Uterus (tissue), 2 donors: ENCODE data around the gene FPR1.

ENCODE experiments used
- CTCF ChIP-seq, 4 experiments: fragments of 200-600 bp in 2 of 4; fragments of 450-650 bp in 2 of 4; sonication (generic) in 2 of 4; IDR thresholded peaks; one replicate each; pipeline ENCODE4 v1.5.1; 2016 to 2019; ENCODE audit warnings: antibody characterized with exemption in 4 of 4, mild to moderate bottlenecking in 2 of 4, moderate library complexity in 1 of 4
- POLR2A ChIP-seq, 2 donors: fragments of 450-650 bp; IDR thresholded peaks; one replicate each; pipeline ENCODE4 v1.6.1; 2016; ENCODE audit warnings: antibody characterized with exemption in 2 of 2, mild to moderate bottlenecking in 1 of 2, moderate library complexity in 1 of 2

GRCh38 chr19:51799034-51799773 lies 47.5 kb upstream of the FPR1 start:
- TF ChIP-seq CTCF (IDR thresholded peaks at IDR 0.05) (no peak), POLR2A (IDR thresholded peaks at IDR 0.05) (no peak)
